Panc1 (cell line): ENCODE results near the gene NXT1. TPM values are rescaled to one million over a fixed set of nuclear protein-coding genes. Genes with fewer than 3 reads are reported as not detected.

ENCODE experiments used
- ATAC-seq: fragments of 200-7000 bp; cut with Tn5 transposase; 2 replicates; pipeline ENCODE4 v1.9.1; 2020; ENCODE audit warnings: mild to moderate bottlenecking, moderate library complexity
- BruUV-seq: library from RNA; stranded (reverse); fragments of 400-500 nt; replicated peaks from 2 replicates; lab custom pipeline; 2021; lab: Mats Ljungman, UMichigan
- CTCF ChIA-PET: fragments of 300-600 bp; sonication (Branson Sonifier 250); formaldehyde crosslinking; loops from one replicate; lab custom pipeline; 2022; ENCODE audit warnings: antibody characterized with exemption; lab: Charles Lee
- POLR2A ChIA-PET: fragments of 300-600 bp; sonication (Branson Sonifier 250); formaldehyde crosslinking; loops from one replicate; lab custom pipeline; 2022; ENCODE audit warnings: antibody characterized with exemption; lab: Charles Lee
- DNase-seq: peaks from one replicate; pipeline ENCODE4 v3.0.0-alpha.2; 2010; ENCODE audit warnings: low read depth, low spot score
- H3K27ac ChIP-seq: 2 replicates; pipeline ENCODE4 v1.5.1; 2011; ENCODE audit warnings: mild to moderate bottlenecking, low read length, inconsistent platforms
- H3K27me3 ChIP-seq: fragments of 200-500 bp; sonication (Bioruptor generic); 2 replicates; pipeline ENCODE4 v1.6.0; 2014; ENCODE audit warnings: low read length, inconsistent platforms; ENCODE audit not compliant: control insufficient read depth, insufficient read depth
- H3K36me3 ChIP-seq: fragments of 200-500 bp; sonication (Bioruptor generic); 2 replicates; pipeline ENCODE4 v1.5.1; 2014; ENCODE audit warnings: inconsistent platforms, mild to moderate bottlenecking, low read length, moderate library complexity; ENCODE audit not compliant: control insufficient read depth, insufficient read depth
- H3K4me1 ChIP-seq: 2 replicates; pipeline ENCODE4 v1.5.1; 2011; ENCODE audit warnings: inconsistent platforms, mild to moderate bottlenecking, low read length, moderate library complexity; ENCODE audit not compliant: control insufficient read depth, insufficient read depth
- H3K4me3 ChIP-seq, 2 experiments: 2 replicates each; pipeline ENCODE4 v1.5.1; 2011 to 2012; ENCODE audit warnings: low read depth in 2 of 2, low read length in 2 of 2, mild to moderate bottlenecking in 2 of 2, inconsistent platforms in 1 of 2, moderate library complexity in 1 of 2
- H3K9me3 ChIP-seq: fragments of 200-500 bp; sonication (Bioruptor generic); 2 replicates; pipeline ENCODE4 v1.5.1; 2014; ENCODE audit warnings: low read depth, mild to moderate bottlenecking, inconsistent platforms, low read length, moderate library complexity; ENCODE audit not compliant: control insufficient read depth, insufficient read depth
- POLR2AphosphoS5 ChIP-seq: IDR thresholded peaks from 2 replicates; pipeline ENCODE4 v1.6.1; 2012; ENCODE audit warnings: mild to moderate bottlenecking, low read depth, low read length, moderate library complexity
- SIN3A ChIP-seq: IDR thresholded peaks from 2 replicates; pipeline ENCODE4 v1.6.1; 2012; ENCODE audit warnings: low read depth, mild to moderate bottlenecking, low read length, moderate library complexity, borderline replicate concordance; ENCODE audit not compliant: insufficient read depth
- TCF7L2 ChIP-seq: IDR thresholded peaks from 2 replicates; pipeline ENCODE4 v1.6.1; 2011; ENCODE audit warnings: mild to moderate bottlenecking, low read depth, low read length, inconsistent platforms
- in situ Hi-C: cut with HindIII; loops from 2 replicates; pipeline ENCODE4 v1.10.0; 2016; ENCODE audit warnings: low sequenced_read_pairs, low pct_unique_long_range_greater_than_20kb
- intact Hi-C: fragments of 100-400 bp; cut with micrococcal nuclease; formaldehyde crosslinking; loops from one replicate; pipeline ENCODE4 v1.10.0; 2022; ENCODE audit not compliant: unreplicated experiment
- total RNA-seq: library from RNA; stranded (reverse); gene quantifications from one replicate; pipeline ENCODE4 v1.2.1, GENCODE V29; 2021; ENCODE audit not compliant: unreplicated experiment
- TF ChIP-seq, protein P1 (sequence below), 2 experiments: IDR thresholded peaks; 2 replicates each; pipeline ENCODE4 v1.6.1; 2011 to 2012; ENCODE audit warnings: low read depth in 2 of 2, control low read depth in 1 of 2, low read length in 1 of 2, mild to moderate bottlenecking in 1 of 2, moderate library complexity in 1 of 2; ENCODE audit not compliant: insufficient read depth in 1 of 2
- TF ChIP-seq, protein P2 (sequence below): fragments of 450-650 bp; IDR thresholded peaks from 2 replicates; pipeline ENCODE4 v1.5.1; 2017; ENCODE audit warnings: mild to moderate bottlenecking

The NXT1 gene
- total RNA-seq, 1 experiment from 2014 or later, result 31.3 TPM

DNA sequence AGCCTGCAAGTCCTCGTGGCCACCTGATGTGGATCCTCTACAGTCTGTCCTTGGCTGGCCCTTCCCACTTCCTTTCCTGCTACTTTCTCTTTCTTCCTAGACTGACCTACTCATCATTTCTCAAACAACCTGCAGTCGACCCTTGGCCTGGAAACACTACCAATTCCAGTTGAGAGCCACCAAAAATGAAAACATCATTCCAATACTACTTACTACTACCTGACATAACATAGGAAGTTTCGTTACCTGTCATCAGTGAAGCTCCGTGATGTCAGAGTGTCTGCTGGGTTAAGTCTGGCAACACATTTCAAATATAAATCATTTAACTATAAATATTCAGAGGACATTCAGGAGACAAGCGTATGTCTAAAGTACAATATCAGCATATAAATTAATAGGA is 25.2 kb downstream of the NXT1 start:
- no peak overlapping the region for H3K4me3 ChIP-seq
- H3K9me3 ChIP-seq, result no peaks in the 10 kb centered on the region
- peaks cover 15% of the 10 kb centered on the region for H3K36me3 ChIP-seq
- ATAC-seq, result no peak
- H3K27ac ChIP-seq, result no peak overlapping the region
- CTCF ChIA-PET, result no interaction called here
- in situ Hi-C loops (no loop called here), intact Hi-C loops (no loop called here)
- DNase-seq, result no peak
- H3K4me1 ChIP-seq, result no peaks in the 10 kb centered on the region
- POLR2A ChIA-PET, result no interaction called here
- TF ChIP-seq, protein P1, sequence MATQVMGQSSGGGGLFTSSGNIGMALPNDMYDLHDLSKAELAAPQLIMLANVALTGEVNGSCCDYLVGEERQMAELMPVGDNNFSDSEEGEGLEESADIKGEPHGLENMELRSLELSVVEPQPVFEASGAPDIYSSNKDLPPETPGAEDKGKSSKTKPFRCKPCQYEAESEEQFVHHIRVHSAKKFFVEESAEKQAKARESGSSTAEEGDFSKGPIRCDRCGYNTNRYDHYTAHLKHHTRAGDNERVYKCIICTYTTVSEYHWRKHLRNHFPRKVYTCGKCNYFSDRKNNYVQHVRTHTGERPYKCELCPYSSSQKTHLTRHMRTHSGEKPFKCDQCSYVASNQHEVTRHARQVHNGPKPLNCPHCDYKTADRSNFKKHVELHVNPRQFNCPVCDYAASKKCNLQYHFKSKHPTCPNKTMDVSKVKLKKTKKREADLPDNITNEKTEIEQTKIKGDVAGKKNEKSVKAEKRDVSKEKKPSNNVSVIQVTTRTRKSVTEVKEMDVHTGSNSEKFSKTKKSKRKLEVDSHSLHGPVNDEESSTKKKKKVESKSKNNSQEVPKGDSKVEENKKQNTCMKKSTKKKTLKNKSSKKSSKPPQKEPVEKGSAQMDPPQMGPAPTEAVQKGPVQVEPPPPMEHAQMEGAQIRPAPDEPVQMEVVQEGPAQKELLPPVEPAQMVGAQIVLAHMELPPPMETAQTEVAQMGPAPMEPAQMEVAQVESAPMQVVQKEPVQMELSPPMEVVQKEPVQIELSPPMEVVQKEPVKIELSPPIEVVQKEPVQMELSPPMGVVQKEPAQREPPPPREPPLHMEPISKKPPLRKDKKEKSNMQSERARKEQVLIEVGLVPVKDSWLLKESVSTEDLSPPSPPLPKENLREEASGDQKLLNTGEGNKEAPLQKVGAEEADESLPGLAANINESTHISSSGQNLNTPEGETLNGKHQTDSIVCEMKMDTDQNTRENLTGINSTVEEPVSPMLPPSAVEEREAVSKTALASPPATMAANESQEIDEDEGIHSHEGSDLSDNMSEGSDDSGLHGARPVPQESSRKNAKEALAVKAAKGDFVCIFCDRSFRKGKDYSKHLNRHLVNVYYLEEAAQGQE (IDR thresholded peaks at IDR 0.05; ENCODE audit: insufficient read depth in 1 of 2, low read depth in 2 of 2, low read length in 1 of 2), result no peak
- TF ChIP-seq, protein P2, sequence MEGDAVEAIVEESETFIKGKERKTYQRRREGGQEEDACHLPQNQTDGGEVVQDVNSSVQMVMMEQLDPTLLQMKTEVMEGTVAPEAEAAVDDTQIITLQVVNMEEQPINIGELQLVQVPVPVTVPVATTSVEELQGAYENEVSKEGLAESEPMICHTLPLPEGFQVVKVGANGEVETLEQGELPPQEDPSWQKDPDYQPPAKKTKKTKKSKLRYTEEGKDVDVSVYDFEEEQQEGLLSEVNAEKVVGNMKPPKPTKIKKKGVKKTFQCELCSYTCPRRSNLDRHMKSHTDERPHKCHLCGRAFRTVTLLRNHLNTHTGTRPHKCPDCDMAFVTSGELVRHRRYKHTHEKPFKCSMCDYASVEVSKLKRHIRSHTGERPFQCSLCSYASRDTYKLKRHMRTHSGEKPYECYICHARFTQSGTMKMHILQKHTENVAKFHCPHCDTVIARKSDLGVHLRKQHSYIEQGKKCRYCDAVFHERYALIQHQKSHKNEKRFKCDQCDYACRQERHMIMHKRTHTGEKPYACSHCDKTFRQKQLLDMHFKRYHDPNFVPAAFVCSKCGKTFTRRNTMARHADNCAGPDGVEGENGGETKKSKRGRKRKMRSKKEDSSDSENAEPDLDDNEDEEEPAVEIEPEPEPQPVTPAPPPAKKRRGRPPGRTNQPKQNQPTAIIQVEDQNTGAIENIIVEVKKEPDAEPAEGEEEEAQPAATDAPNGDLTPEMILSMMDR, result no peak
- no TSS peak for BruUV-seq
- no peaks in the 10 kb centered on the region for H3K27me3 ChIP-seq

DNA sequence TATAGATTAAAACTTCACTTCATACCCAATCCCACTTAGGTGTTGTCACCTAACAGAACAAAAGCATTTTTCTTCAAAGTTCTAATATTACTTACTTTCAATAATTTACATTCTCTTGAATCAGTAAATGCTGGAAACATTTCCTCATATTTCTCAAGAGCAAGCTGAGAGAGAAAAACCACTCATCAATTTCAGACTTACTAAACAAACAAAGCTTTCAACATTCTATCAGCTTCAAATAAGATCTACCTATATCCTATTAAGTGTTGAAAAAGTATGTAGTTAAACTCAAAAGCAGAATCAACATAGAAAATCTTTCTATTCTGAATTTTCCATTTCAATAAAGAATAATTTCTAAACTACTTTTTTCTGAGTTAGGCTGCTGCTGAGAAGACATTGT is 29.2 kb downstream of the NXT1 start:
- H3K36me3 ChIP-seq, result peaks cover 4% of the 10 kb centered on the region
- in situ Hi-C loops, result no loop called here
- no peak for ATAC-seq

More for the DNA sequence above, 29.2 kb downstream of the NXT1 start:
- DNase-seq, result no peak
- H3K9me3 ChIP-seq, result no peaks in the 10 kb centered on the region
- no peaks in the 10 kb centered on the region for H3K4me1 ChIP-seq
- H3K27ac ChIP-seq, result no peak overlapping the region
- ChIA-PET POLR2A (no interaction called here), CTCF (no interaction called here)
- no TSS peak for BruUV-seq
- TF ChIP-seq, protein P1 (IDR thresholded peaks at IDR 0.05; ENCODE audit: insufficient read depth in 1 of 2, low read depth in 2 of 2, low read length in 1 of 2), result no peak
- TF ChIP-seq POLR2AphosphoS5, result no peak
- TF ChIP-seq, protein P2, result no peak
- no peak for TF ChIP-seq TCF7L2
- no peak for TF ChIP-seq SIN3A
- H3K4me3 ChIP-seq, result no peak overlapping the region
- H3K27me3 ChIP-seq, result no peaks in the 10 kb centered on the region
- intact Hi-C loops, result no loop called here
